Measurements from ENCODE around the gene DAPK3.
A peak's percentile ranks its signal among the peaks of the same experiment; 100 is the strongest.
"Not testable (repeated sequence)": the region's sequence is repeated elsewhere in the genome, so short reads cannot be mapped to it uniquely, and the experiment has no call there.

Gene DAPK3

DNA sequence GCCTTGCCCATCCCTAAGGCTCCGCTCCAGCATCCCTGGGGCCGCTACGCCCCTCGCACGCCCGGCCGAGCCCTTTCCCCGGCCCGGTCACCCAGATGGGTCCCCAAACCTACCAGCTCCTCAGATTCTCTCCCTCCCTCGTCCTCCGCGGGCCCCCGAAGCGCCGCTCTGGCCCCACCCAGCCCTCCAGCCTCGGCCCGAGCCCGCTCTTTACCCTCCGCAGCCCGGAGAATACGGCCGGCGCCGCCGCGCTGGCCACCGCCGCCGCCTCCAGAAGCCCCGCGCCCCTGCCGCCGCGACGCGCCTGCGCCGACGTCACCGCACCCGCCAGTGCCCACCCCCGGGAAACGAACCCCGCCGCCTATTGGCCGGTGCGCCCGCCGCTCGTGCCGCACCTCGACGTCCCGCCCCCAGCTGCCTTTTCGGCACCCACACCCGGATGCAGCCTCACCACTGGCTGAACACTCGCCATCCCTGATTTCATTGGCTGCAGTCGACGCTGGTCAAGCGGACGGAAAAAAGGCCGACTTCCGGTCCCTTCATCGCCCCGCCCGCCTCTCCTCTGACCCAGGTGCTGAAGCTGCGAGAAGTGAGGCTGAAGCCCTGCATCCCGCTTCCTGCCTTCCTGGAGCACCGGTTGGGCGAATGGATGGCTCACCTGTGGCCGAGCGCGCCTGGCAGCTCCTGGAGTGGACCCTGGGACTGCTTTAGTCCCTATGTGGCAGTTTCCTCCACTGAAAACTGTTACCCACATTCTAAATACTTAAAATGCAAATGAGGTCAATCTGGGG, at the start of gene DAPK3:
Gene DAPK3 (minus strand): TSS at position 292 of the 791 bp plus-strand sequence. CDS start 1,364 bp downstream, outside the sequence.
- FAIRE-seq (no peak), DNase-seq (ENCODE audit: insufficient read length, low spot score) (peak; percentile 84)
- peak; percentile 66 for TF ChIP-seq POLR2A (IDR thresholded peaks at IDR 0.05; ENCODE audit: low read depth, low read length)

DNA sequence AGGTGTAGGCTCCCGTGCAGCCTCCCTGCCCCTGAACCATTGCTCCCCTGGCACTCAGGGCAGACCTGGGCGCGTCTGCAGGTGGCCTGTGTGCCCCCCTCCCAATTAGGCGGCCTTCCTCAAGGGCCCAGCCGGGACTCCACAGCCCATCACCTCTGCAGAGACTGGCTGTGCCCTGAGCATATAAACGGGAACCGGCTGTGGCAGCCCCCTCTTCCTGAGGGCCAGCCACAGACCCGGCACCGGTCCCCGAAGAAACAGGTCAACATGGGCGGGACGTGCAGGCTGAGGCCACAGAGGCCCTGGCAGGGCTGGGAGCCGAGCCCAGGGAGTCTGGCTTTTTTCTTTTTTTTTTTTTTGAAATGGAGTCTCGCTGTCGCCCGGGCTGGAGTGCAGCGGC, 48.7 kb upstream of the DAPK3 start:
- FAIRE-seq (no peak), DNase-seq (ENCODE audit: insufficient read length, low spot score) (no peak)
- TF ChIP-seq POLR2A (IDR thresholded peaks at IDR 0.05; ENCODE audit: low read depth, low read length) = no peak

GRCh38 chr19:4018775-4019504, 48.0 kb upstream of the DAPK3 start:
- no peak for FAIRE-seq
- DNase-seq (ENCODE audit: insufficient read length, low spot score) = no peak
- no peak for TF ChIP-seq POLR2A (IDR thresholded peaks at IDR 0.05; ENCODE audit: low read depth, low read length)

- DNase-seq (ENCODE audit: insufficient read length, low spot score) = no peak
These were observed 47.3 kb upstream of the DAPK3 start for GRCh38 chr19:4018140-4018613.

DNA sequence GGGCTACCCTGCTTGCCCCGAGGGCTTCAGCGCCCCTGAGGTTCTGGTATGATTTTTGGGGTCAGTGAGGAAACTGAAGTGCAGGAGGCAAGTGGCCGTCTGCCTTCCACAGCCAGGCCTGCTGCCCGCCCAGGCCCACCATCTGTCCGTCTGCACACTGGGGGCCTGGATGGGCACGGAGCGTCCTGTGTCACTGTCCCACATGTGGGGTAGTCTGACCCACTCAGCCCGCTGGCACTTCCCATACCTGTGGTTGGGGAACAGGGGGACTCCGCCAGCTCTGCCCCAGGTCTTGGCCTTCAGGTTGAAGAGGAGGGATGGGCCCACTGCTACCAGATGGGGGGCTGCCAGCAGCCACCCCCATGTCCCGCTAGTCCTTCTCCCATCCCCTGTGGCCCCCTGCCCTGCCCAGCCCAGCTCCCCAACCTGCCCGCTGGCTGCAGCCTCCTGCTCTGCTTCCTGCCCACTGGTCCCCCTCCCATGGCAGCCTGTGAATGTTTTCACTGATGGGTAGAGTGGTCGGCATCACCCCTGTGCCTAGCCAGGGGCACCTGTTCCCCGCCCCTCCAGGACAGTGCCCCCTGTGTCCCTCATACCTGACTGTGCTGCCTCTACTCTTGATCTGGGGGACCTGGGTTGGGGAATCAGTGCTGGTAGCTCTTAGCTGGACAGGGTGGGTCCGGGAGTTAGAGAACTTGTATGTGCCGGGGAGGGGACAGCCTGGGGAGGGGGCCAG, 46.2 kb upstream of the DAPK3 start:
- no peak for DNase-seq (ENCODE audit: insufficient read length, low spot score)
- no peak for TF ChIP-seq POLR2A (IDR thresholded peaks at IDR 0.05; ENCODE audit: low read depth, low read length)
- FAIRE-seq = no peak

More at GRCh38 chr19:4018140-4018613, 47.3 kb upstream of the DAPK3 start:
- TF ChIP-seq POLR2A (IDR thresholded peaks at IDR 0.05; ENCODE audit: low read depth, low read length) = no peak
- FAIRE-seq = no peak

DNA sequence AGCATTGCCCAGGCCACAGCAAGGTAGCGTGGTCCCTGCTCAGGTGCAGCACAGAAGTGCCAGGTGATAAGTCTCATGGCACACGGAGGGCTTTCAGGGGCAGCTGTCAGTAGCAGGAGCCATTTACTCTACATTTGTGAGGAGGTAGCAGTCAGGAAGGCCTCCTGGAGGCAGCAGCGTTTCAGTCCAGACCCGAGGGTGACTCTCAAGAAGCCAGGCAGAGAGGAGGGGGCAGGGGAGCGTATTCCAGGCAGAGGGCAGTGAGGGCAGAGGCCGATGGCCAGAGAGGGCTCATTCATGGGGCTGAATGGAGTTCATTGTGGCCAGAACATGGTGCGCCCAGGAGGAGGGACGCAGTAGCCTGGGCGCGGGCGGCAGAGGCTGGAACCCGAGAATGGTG, 45.6 kb upstream of the DAPK3 start:
- DNase-seq (ENCODE audit: insufficient read length, low spot score) (no peak), FAIRE-seq (no peak)
- TF ChIP-seq POLR2A (IDR thresholded peaks at IDR 0.05; ENCODE audit: low read depth, low read length) = no peak

GRCh38 chr19:4015705-4016402, 45.0 kb upstream of the DAPK3 start:
- DNase-seq (ENCODE audit: insufficient read length, low spot score) (no peak), FAIRE-seq (no peak)
- TF ChIP-seq POLR2A (IDR thresholded peaks at IDR 0.05; ENCODE audit: low read depth, low read length) = no peak

DNA sequence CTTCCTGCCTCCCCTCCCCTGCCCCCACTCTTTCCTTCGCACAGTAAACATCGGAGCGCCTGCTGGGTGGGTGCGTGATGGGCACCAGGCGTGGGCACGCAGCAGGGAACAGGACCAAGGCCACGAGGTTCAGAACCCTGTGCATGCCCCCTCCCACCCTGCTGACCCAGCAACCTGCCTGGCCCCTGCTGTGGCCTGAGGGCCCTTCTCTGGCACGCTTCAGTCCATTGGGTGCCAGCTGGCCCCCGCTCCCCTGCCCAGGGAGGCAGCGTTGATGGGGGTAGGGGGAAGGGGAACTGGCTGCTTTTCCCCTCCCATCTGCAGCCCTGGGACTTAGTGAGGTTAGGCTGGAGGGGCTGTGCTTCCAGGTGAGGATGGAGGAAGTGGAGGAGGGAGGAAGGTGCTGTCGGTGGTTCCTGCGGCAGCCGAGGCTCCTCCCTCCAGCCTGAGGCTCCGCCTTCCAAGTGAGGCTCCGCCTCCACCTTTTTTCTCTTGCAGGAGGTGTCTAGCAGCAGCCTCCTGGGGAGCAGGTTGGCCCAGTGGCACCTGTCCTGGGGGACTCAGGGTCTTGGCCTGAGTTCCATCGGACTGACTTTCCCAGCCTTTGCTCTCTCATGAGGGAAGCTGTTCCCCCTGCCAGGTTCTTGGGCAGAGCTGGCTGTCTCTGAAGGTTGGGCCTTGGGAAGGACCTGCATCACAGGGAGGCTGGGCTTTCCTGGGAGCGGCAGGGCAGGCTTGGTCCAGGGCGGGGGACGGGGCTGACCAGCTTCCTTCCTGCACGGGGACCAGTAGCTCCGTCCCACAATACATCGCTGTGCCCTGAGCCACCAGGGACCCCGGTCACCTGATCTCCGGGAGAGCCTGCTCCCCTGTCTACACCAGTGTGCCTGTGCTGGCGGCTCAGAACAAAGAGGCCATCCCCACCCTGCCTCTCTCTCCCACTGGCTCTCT, 43.9 kb upstream of the DAPK3 start:
- no peak for FAIRE-seq
- no peak for TF ChIP-seq POLR2A (IDR thresholded peaks at IDR 0.05; ENCODE audit: low read depth, low read length)
- DNase-seq (ENCODE audit: insufficient read length, low spot score) = no peak

GRCh38 chr19:4013886-4014540, 43.1 kb upstream of the DAPK3 start:
- DNase-seq (ENCODE audit: insufficient read length, low spot score) (no peak), FAIRE-seq (no peak)
- TF ChIP-seq POLR2A (IDR thresholded peaks at IDR 0.05; ENCODE audit: low read depth, low read length) = no peak

DNA sequence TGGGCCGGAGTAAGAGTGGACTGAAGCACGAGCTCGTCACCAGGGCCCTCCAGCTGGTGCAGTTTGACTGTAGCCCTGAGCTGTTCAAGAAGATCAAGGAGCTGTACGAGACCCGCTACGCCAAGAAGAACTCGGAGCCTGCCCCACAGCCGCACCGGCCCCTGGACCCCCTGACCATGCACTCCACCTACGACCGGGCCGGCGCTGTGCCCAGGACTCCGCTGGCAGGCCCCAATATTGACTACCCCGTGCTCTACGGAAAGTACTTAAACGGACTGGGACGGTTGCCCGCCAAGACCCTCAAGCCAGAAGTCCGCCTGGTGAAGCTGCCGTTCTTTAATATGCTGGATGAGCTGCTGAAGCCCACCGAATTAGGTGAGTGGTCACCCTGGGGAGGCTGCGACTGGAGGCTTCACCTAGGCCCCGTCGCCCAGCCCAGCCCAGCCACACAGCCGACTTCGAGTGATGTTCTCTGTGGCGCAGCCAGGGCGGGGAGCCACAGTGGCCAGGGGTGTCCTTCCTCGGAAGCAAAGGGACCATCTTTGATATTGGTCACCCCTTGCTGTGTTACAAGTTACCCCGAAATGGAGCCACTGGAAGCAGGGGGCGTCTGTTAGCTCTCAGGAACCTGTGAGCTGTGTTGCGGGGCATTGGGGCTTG, 42.2 kb upstream of the DAPK3 start:
- TF ChIP-seq POLR2A (IDR thresholded peaks at IDR 0.05; ENCODE audit: low read depth, low read length) = no peak
- FAIRE-seq (no peak), DNase-seq (ENCODE audit: insufficient read length, low spot score) (no peak)

DNA sequence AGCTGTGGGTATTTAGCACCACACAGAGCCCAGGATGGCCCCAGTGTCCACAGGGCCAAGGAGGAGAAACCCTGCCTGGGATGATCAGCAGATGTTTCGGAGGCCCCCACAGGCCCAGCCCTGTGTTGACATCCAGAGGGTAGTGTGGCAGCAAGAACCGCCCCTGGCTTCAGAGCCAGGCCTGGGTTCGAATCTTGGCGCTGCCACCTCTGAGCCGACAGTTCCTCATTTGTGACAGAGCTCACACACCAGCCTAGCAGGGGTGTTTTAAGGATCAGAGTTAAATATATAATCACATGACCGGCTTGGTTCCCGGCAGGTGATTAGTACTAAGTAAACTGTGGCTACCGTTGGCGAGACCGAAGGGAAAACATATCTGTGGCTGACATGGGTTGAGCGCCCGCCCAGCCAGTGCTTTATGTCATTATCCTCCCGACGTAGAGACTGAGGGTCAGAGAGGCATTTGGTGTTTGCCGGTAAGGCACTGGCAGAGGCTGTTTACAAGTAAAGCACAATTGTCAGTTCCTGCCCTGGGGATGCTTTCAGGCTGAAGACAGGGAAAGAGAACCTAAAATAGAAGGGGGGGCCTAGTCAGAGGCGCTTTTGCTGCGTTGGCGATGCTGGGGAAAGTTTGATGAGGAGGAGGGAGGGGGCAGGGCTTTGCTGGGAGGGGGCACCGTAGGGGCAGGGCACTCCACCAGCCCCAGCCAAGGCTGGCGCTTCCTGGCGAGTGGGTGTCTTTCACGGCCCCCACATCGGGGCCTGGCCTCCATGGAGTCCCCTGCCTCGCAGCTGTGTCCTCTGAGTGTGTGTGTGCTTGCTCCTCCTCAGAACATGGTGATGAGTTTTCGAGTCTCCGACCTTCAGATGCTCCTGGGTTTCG, 41.4 kb upstream of the DAPK3 start:
- TF ChIP-seq POLR2A (IDR thresholded peaks at IDR 0.05; ENCODE audit: low read depth, low read length) = no peak
- DNase-seq (ENCODE audit: insufficient read length, low spot score) = no peak
- FAIRE-seq = no peak

DNA sequence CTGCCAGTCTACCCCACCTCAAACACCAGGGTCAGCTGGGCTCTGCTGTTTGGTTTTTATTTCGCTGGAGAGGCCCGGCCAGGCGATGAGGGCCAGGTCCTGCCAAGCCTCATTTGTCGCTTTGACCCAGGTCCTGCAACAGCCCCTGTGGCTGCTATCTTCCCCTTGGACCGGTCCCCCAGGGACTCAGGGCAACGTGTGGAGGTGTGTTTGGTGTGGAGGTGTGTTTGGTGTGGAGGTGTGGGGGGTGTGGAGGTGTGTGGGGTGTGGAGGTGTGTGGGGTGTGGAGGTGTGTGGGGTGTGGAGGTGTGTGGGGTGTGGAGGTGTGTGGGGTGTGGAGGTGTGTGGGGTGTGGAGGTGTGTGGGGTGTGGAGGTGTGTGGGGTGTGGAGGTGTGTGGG, 40.5 kb upstream of the DAPK3 start:
- not testable (repeated sequence) for FAIRE-seq; DNase-seq (ENCODE audit: insufficient read length, low spot score)

All from H54 (cell line).